ENCODE measurements around the gene MOCOS. TPM values are rescaled to one million over a fixed set of nuclear protein-coding genes. Genes with fewer than 3 reads are reported as not detected.

Gene MOCOS
- total and polyA plus RNA-seq, 2 of the 13 experiments (the other 11 are each of a cell fraction or from before 2014, with no cell fraction given), result 7.7 to 15.4 TPM

DNA sequence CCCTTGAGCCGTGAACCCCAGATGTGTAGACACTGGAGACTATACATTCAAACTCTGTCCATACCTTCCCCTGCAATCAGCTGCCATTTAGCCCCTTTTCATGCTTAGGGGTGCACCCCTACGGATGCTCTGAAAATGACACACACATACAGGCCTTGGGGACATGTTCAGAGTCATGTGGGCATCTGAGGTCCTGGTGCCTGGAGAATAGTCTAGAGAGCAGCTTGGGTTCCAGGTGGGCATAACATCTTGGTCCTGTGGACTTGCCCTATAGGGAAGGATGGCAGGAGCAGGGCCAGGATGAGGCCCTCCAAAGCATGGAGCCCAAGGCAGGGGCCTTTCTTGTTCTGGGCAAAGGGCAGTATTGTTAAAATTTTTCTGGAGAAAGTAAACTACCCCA lies 100.4 kb downstream of the MOCOS start:
- H3K36me3 ChIP-seq (replicated peaks in 1 of 2; ENCODE audit: control insufficient read depth in 1 of 2, insufficient read depth in 2 of 2, low read length in 2 of 2), result no peaks in the 10 kb centered on the region
- intact Hi-C loops (cut with micrococcal nuclease; ENCODE audit: unreplicated experiment), result loop anchor here (10.0 kb wide), 1 partner anchor 533 kb away; no protein-coding TSS in a partner anchor

DNA sequence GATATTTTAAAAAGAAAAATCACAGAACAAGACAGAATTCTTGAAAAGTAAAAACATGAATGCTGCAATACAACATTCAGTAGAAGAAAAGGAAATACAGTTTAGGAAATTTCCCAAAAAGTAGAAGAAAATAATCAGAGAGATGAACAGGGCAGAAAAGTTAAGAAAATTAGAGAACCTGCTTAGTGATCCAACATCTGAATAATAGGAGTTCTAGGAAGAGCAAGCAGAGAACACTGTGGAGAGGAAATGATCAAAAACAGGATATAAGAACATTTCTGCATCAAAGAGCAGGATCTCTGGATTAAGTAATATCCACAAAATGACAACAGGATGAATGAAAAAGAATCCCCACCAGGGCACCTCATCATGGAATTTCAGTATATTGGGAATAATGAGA lies 101.4 kb downstream of the MOCOS start:
- no peak overlapping the region for H3K4me3 ChIP-seq (replicated peaks in 1 of 3; ENCODE audit: insufficient read depth in 1 of 3, low read depth in 2 of 3, low read length in 3 of 3)
- CTCF ChIA-PET (ENCODE audit: low intra/inter-chr PET ratio, low total read pairs), result no interaction called here
- H3K4me2 ChIP-seq (ENCODE audit: low read depth, low read length), result no peak overlapping the region
- POLR2A ChIA-PET, result no interaction called here
- in situ Hi-C loops (cut with HindIII; ENCODE audit: extremely low pct_ligation_motif_present, low pct_unique_long_range_greater_than_20kb) (loop anchor here (10.0 kb wide), 1 partner anchor 264 kb away; no protein-coding TSS in a partner anchor), intact Hi-C loops (cut with micrococcal nuclease; ENCODE audit: unreplicated experiment) (loop anchor here (10.0 kb wide), 1 partner anchor 534 kb away; no protein-coding TSS in a partner anchor)
- no peaks in the 10 kb centered on the region for H3K79me2 ChIP-seq (ENCODE audit: insufficient read depth, low read length)
- H3K4me1 ChIP-seq (ENCODE audit: insufficient read depth, low read length), result 0 out of 2 replicates have a peak, but pooled peaks cover 7% of the 10 kb centered on the region
- no peak overlapping the region for H2AFZ ChIP-seq (ENCODE audit: low read length)
- H3K9ac ChIP-seq (ENCODE audit: insufficient read depth, low read depth, low read length), result no peak overlapping the region
- H3K36me3 ChIP-seq (replicated peaks in 1 of 2; ENCODE audit: control insufficient read depth in 1 of 2, insufficient read depth in 2 of 2, low read length in 2 of 2), result no peaks in the 10 kb centered on the region
- no peaks in the 10 kb centered on the region for H4K20me1 ChIP-seq (ENCODE audit: insufficient read depth, low read length)
- H3K27ac ChIP-seq (ENCODE audit: extremely low read length, insufficient read depth, low read length), result no peak overlapping the region
- BruUV-seq (replicated peaks), result no TSS peak
- DNase-seq (ENCODE audit: low spot score) (no peak), FAIRE-seq (no peak), ATAC-seq (no peak)
- H3K9me3 ChIP-seq (ENCODE audit: low read length), result peaks cover 8% of the 10 kb centered on the region
- peaks cover 0 to 6% of the 10 kb centered on the region in 2 experiments; a peak in 1 of 5 replicates for H3K27me3 ChIP-seq (ENCODE audit: control insufficient read depth in 1 of 2, insufficient read depth in 2 of 2, low read length in 2 of 2)
- no peak for TF ChIP-seq AGO1 (IDR thresholded peaks at IDR 0.05; ENCODE audit: low read depth, low read length, poor library complexity, severe bottlenecking)
- TF ChIP-seq ZNF879 (CRISPR knock-in tag; IDR thresholded peaks at IDR 0.05), result no peak
- TF ChIP-seq SYNCRIP (IDR thresholded peaks at IDR 0.05; ENCODE audit: insufficient read depth, low read depth, low read length), result no peak
- TF ChIP-seq ZBTB21 (CRISPR knock-in tag; IDR thresholded peaks at IDR 0.05), result no peak
- no peak for TF ChIP-seq ATM (IDR thresholded peaks at IDR 0.05; ENCODE audit: borderline replicate concordance)
- no peak for TF ChIP-seq ZNF260 (CRISPR knock-in tag; IDR thresholded peaks at IDR 0.05; ENCODE audit: borderline replicate concordance, low read depth)
- TF ChIP-seq BHLHE40 (IDR thresholded peaks at IDR 0.05; ENCODE audit: low read length), result no peak
- TF ChIP-seq, protein P1, sequence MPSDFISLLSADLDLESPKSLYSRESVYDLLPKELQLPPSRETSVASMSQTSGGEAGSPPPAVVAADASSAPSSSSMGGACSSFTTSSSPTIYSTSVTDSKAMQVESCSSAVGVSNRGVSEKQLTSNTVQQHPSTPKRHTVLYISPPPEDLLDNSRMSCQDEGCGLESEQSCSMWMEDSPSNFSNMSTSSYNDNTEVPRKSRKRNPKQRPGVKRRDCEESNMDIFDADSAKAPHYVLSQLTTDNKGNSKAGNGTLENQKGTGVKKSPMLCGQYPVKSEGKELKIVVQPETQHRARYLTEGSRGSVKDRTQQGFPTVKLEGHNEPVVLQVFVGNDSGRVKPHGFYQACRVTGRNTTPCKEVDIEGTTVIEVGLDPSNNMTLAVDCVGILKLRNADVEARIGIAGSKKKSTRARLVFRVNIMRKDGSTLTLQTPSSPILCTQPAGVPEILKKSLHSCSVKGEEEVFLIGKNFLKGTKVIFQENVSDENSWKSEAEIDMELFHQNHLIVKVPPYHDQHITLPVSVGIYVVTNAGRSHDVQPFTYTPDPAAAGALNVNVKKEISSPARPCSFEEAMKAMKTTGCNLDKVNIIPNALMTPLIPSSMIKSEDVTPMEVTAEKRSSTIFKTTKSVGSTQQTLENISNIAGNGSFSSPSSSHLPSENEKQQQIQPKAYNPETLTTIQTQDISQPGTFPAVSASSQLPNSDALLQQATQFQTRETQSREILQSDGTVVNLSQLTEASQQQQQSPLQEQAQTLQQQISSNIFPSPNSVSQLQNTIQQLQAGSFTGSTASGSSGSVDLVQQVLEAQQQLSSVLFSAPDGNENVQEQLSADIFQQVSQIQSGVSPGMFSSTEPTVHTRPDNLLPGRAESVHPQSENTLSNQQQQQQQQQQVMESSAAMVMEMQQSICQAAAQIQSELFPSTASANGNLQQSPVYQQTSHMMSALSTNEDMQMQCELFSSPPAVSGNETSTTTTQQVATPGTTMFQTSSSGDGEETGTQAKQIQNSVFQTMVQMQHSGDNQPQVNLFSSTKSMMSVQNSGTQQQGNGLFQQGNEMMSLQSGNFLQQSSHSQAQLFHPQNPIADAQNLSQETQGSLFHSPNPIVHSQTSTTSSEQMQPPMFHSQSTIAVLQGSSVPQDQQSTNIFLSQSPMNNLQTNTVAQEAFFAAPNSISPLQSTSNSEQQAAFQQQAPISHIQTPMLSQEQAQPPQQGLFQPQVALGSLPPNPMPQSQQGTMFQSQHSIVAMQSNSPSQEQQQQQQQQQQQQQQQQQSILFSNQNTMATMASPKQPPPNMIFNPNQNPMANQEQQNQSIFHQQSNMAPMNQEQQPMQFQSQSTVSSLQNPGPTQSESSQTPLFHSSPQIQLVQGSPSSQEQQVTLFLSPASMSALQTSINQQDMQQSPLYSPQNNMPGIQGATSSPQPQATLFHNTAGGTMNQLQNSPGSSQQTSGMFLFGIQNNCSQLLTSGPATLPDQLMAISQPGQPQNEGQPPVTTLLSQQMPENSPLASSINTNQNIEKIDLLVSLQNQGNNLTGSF (CRISPR knock-in tag; IDR thresholded peaks at IDR 0.05), result no peak

More for the DNA sequence above, 100.4 kb downstream of the MOCOS start:
- in situ Hi-C loops (cut with HindIII; ENCODE audit: extremely low pct_ligation_motif_present, low pct_unique_long_range_greater_than_20kb), result loop anchor here (10.0 kb wide), 1 partner anchor 263 kb away; no protein-coding TSS in a partner anchor
- Histone ChIP-seq H3K27ac (ENCODE audit: extremely low read length, insufficient read depth, low read length) (no peak overlapping the region), H3K4me2 (ENCODE audit: low read depth, low read length) (no peak overlapping the region), H4K20me1 (ENCODE audit: insufficient read depth, low read length) (no peaks in the 10 kb centered on the region), H3K9ac (ENCODE audit: insufficient read depth, low read depth, low read length) (no peak overlapping the region), H3K9me3 (ENCODE audit: low read length) (peaks cover 8% of the 10 kb centered on the region), H3K27me3 (ENCODE audit: control insufficient read depth in 1 of 2, insufficient read depth in 2 of 2, low read length in 2 of 2) (peaks cover 0 to 6% of the 10 kb centered on the region in 2 experiments; a peak in 1 of 5 replicates), H3K4me3 (replicated peaks in 1 of 3; ENCODE audit: insufficient read depth in 1 of 3, low read depth in 2 of 3, low read length in 3 of 3) (no peak overlapping the region), H3K79me2 (ENCODE audit: insufficient read depth, low read length) (no peaks in the 10 kb centered on the region), H3K4me1 (ENCODE audit: insufficient read depth, low read length) (0 out of 2 replicates have a peak, but pooled peaks cover 7% of the 10 kb centered on the region), H2AFZ (ENCODE audit: low read length) (no peak overlapping the region)
- ChIA-PET POLR2A (no interaction called here), CTCF (ENCODE audit: low intra/inter-chr PET ratio, low total read pairs) (no interaction called here)
- FAIRE-seq (no peak), DNase-seq (ENCODE audit: low spot score) (no peak), ATAC-seq (no peak)
- no TSS peak for BruUV-seq (replicated peaks)
- no peak for TF ChIP-seq ZNF329 (CRISPR knock-in tag; IDR thresholded peaks at IDR 0.05; ENCODE audit: low read depth)
- TF ChIP-seq ZNF225 (CRISPR knock-in tag; IDR thresholded peaks at IDR 0.05), result no peak
- no peak for TF ChIP-seq KDM5B (CRISPR knock-in tag; IDR thresholded peaks at IDR 0.05; ENCODE audit: borderline replicate concordance)
- no peak for TF ChIP-seq NR2F2 (IDR thresholded peaks at IDR 0.05; ENCODE audit: borderline replicate concordance, low read depth)
- TF ChIP-seq ESRRA (CRISPR knock-in tag; IDR thresholded peaks at IDR 0.05; ENCODE audit: low read depth), result no peak
- TF ChIP-seq ZNF333 (CRISPR knock-in tag; IDR thresholded peaks at IDR 0.05; ENCODE audit: borderline replicate concordance), result no peak
- TF ChIP-seq, protein P2, sequence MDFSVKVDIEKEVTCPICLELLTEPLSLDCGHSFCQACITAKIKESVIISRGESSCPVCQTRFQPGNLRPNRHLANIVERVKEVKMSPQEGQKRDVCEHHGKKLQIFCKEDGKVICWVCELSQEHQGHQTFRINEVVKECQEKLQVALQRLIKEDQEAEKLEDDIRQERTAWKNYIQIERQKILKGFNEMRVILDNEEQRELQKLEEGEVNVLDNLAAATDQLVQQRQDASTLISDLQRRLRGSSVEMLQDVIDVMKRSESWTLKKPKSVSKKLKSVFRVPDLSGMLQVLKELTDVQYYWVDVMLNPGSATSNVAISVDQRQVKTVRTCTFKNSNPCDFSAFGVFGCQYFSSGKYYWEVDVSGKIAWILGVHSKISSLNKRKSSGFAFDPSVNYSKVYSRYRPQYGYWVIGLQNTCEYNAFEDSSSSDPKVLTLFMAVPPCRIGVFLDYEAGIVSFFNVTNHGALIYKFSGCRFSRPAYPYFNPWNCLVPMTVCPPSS (IDR thresholded peaks at IDR 0.05), result no peak
- TF ChIP-seq PCBP1 (IDR thresholded peaks at IDR 0.05; ENCODE audit: borderline replicate concordance, low read depth, low read length), result no peak
- WGBS (ENCODE audit: low lambda C conversion rate), result 7% methylated on average over 2 of the region's 2 CpGs
